H9 (cell line): ENCODE measurements around the gene KAZN. TPM values are rescaled to one million over a fixed set of nuclear protein-coding genes. Genes with fewer than 3 reads are reported as not detected.

Experiments
- DNase-seq: peaks from one replicate; pipeline ENCODE4 v3.0.0-alpha.2; 2017
- H2AFZ ChIP-seq: one replicate; pipeline ENCODE4 v1.6.1; 2013; ENCODE audit warnings: mild to moderate bottlenecking, low read length, control low read depth, moderate library complexity
- H2AK5ac ChIP-seq: 2 replicates; pipeline ENCODE4 v1.6.1; 2013; ENCODE audit warnings: low read length, control low read depth, mixed read lengths; ENCODE audit not compliant: insufficient read length
- H2BK120ac ChIP-seq: one replicate; pipeline ENCODE4 v1.6.1; 2013; ENCODE audit warnings: low read depth, mild to moderate bottlenecking, low read length, control low read depth, inconsistent platforms; ENCODE audit not compliant: poor library complexity, severe bottlenecking
- H2BK12ac ChIP-seq: 2 replicates; pipeline ENCODE4 v1.6.1; 2013; ENCODE audit warnings: low read length, control low read depth, mixed read lengths, low read depth; ENCODE audit not compliant: insufficient read length
- H2BK15ac ChIP-seq: 2 replicates; pipeline ENCODE4 v1.6.1; 2013; ENCODE audit warnings: low read depth, low read length, control low read depth
- H2BK20ac ChIP-seq: one replicate; pipeline ENCODE4 v1.6.1; 2013; ENCODE audit warnings: low read depth, mild to moderate bottlenecking, low read length, control low read depth, inconsistent platforms; ENCODE audit not compliant: poor library complexity, severe bottlenecking
- H2BK5ac ChIP-seq: 2 replicates; pipeline ENCODE4 v1.6.1; 2013; ENCODE audit warnings: low read length, control low read depth, mixed read lengths; ENCODE audit not compliant: insufficient read length
- H3K14ac ChIP-seq: 2 replicates; pipeline ENCODE4 v1.6.1; 2013; ENCODE audit warnings: low read length, control low read depth; ENCODE audit not compliant: insufficient read depth
- H3K18ac ChIP-seq: 2 replicates; pipeline ENCODE4 v1.6.1; 2013; ENCODE audit warnings: low read depth, mild to moderate bottlenecking, mixed read lengths, low read length, control low read depth; ENCODE audit not compliant: insufficient read length
- H3K23ac ChIP-seq: 2 replicates; pipeline ENCODE4 v1.6.1; 2013; ENCODE audit warnings: low read length, control low read depth, mixed read lengths, low read depth; ENCODE audit not compliant: insufficient read length
- H3K23me2 ChIP-seq: 2 replicates; pipeline ENCODE4 v1.6.1; 2013; ENCODE audit warnings: low read depth, mild to moderate bottlenecking, mixed read lengths, low read length, control low read depth; ENCODE audit not compliant: insufficient read length, poor library complexity, severe bottlenecking
- H3K27ac ChIP-seq: 2 replicates; pipeline ENCODE4 v1.5.1; 2013; ENCODE audit warnings: low read length, control low read depth, mixed read lengths, low read depth; ENCODE audit not compliant: insufficient read length
- H3K27me3 ChIP-seq: 2 replicates; pipeline ENCODE4 v1.6.1; 2013; ENCODE audit warnings: low read length, control low read depth, inconsistent platforms; ENCODE audit not compliant: insufficient read depth
- H3K4ac ChIP-seq: 2 replicates; pipeline ENCODE4 v1.6.1; 2013; ENCODE audit warnings: low read depth, mild to moderate bottlenecking, control low read depth, inconsistent platforms, low read length, moderate library complexity
- H3K4me1 ChIP-seq: 2 replicates; pipeline ENCODE4 v1.6.1; 2013; ENCODE audit warnings: low read length, control low read depth, inconsistent platforms; ENCODE audit not compliant: insufficient read depth
- H3K4me2 ChIP-seq: 2 replicates; pipeline ENCODE4 v1.6.1; 2013; ENCODE audit warnings: low read length, control low read depth, mixed read lengths; ENCODE audit not compliant: insufficient read length, insufficient read depth
- H3K56ac ChIP-seq: 2 replicates; pipeline ENCODE4 v1.6.1; 2013; ENCODE audit warnings: low read depth, mild to moderate bottlenecking, mixed read lengths, low read length, control low read depth; ENCODE audit not compliant: insufficient read length
- H3K79me1 ChIP-seq: 2 replicates; pipeline ENCODE4 v1.6.1; 2013; ENCODE audit warnings: low read depth, mild to moderate bottlenecking, moderate library complexity, low read length, control low read depth, inconsistent platforms; ENCODE audit not compliant: insufficient read depth, poor library complexity, severe bottlenecking
- H3K79me2 ChIP-seq: 2 replicates; pipeline ENCODE4 v1.6.1; 2013; ENCODE audit warnings: low read length, control low read depth, inconsistent platforms; ENCODE audit not compliant: insufficient read depth
- H3K9ac ChIP-seq: 2 replicates; pipeline ENCODE4 v1.6.1; 2013; ENCODE audit warnings: low read length, control low read depth, mixed read lengths; ENCODE audit not compliant: insufficient read length; ENCODE audit errors: extremely low read depth
- H3K9me3 ChIP-seq: one replicate; pipeline ENCODE4 v1.6.1; 2013; ENCODE audit warnings: low read depth, low read length, inconsistent platforms; ENCODE audit not compliant: control insufficient read depth
- H3T11ph ChIP-seq: one replicate; pipeline ENCODE4 v1.6.1; 2013; ENCODE audit warnings: mild to moderate bottlenecking, low read length, control low read depth, inconsistent platforms
- H4K20me1 ChIP-seq: one replicate; pipeline ENCODE4 v1.6.1; 2013; ENCODE audit not compliant: control insufficient read depth, insufficient read length, insufficient read depth
- H4K5ac ChIP-seq: 2 replicates; pipeline ENCODE4 v1.6.1; 2013; ENCODE audit warnings: low read depth, mild to moderate bottlenecking, mixed read lengths, low read length, control low read depth; ENCODE audit not compliant: insufficient read length
- H4K8ac ChIP-seq: replicated peaks from 2 replicates; pipeline ENCODE4 v1.6.1; 2013; ENCODE audit warnings: low read length, control low read depth, mixed read lengths, low read depth; ENCODE audit not compliant: insufficient read length
- H4K91ac ChIP-seq: 2 replicates; pipeline ENCODE4 v1.6.1; 2013; ENCODE audit warnings: low read depth, mild to moderate bottlenecking, moderate library complexity, mixed read lengths, low read length, control low read depth; ENCODE audit not compliant: insufficient read length
- H3K27ac Mint-ChIP-seq, 3 experiments: 2 replicates in 2 of 3; 3 replicates in 1 of 3; pipeline ENCODE4 v1.8.0; 2020 to 2021; ENCODE audit warnings: mixed read lengths in 3 of 3, mild to moderate bottlenecking in 1 of 3, moderate library complexity in 1 of 3
- H3K27me3 Mint-ChIP-seq: 2 replicates; pipeline ENCODE4 v1.8.0; 2021; ENCODE audit warnings: low read depth, mild to moderate bottlenecking, moderate library complexity, mixed read lengths
- H3K36me3 Mint-ChIP-seq, 3 experiments: 2 replicates in 2 of 3; 3 replicates in 1 of 3; pipeline ENCODE4 v1.8.0; 2020 to 2021; ENCODE audit warnings: low read depth in 3 of 3, mixed read lengths in 3 of 3; ENCODE audit not compliant: insufficient read depth in 1 of 3
- H3K4me1 Mint-ChIP-seq, 2 experiments: 2 replicates each; pipeline ENCODE4 v1.8.0; 2020; ENCODE audit warnings: mixed read lengths in 2 of 2
- H3K4me3 Mint-ChIP-seq, 2 experiments: 2 replicates in 1 of 2; 3 replicates in 1 of 2; pipeline ENCODE4 v1.8.0; 2020 to 2021; ENCODE audit warnings: mild to moderate bottlenecking in 2 of 2, mixed read lengths in 2 of 2, moderate library complexity in 1 of 2
- H3K9me3 Mint-ChIP-seq, 2 experiments: 2 replicates in 1 of 2; 3 replicates in 1 of 2; pipeline ENCODE4 v1.8.0; 2020; ENCODE audit warnings: mild to moderate bottlenecking in 2 of 2, mixed read lengths in 2 of 2, moderate library complexity in 1 of 2
- WGBS: extraction: QIAGEN DNeasy Blood & Tissue Kit; methylation state at CpG from one replicate; pipeline ENCODE4 v1.1.7; 2013; ENCODE audit warnings: missing lambda C conversion rate, low lambda C conversion rate, mixed read lengths; ENCODE audit not compliant: insufficient read length; ENCODE audit errors: extremely low coverage; 5-methylcytosine and 5-hydroxymethylcytosine counted together
- total RNA-seq: library from RNA; stranded (reverse); gene quantifications from 2 replicates; pipeline ENCODE4 v1.2.1, GENCODE V29; 2021
- TF ChIP-seq, protein P1 (sequence below): fragments of 200-600 bp; sonication (generic); conservative IDR thresholded peaks from 3 replicates; pipeline ENCODE4 v1.8.0; 2021; ENCODE audit warnings: antibody characterized with exemption, mild to moderate bottlenecking

KAZN gene
- total RNA-seq, 1 experiment from 2014 or later: 7.6 TPM

- Histone ChIP-seq H3K14ac (no peak overlapping the region), H2BK5ac (no peak overlapping the region), H3K18ac (no peak overlapping the region), H4K20me1 (no peaks in the 10 kb centered on the region), H2AFZ (no peak overlapping the region), H2BK12ac (no peak overlapping the region), H3K27me3 (no peaks in the 10 kb centered on the region), H3K56ac (no peak overlapping the region), H3K23ac (no peak overlapping the region), H3K4ac (no peak overlapping the region), H2BK20ac (no peak overlapping the region), H3K4me1 (no peaks in the 10 kb centered on the region; the same call in 1 of the 2 replicates), H4K8ac (no peak overlapping the region), H3K27ac (no peak overlapping the region), H3K4me2 (no peak overlapping the region), H3K79me2 (no peaks in the 10 kb centered on the region), H3K9me3 (no peaks in the 10 kb centered on the region), H4K5ac (no peak overlapping the region), H2AK5ac (no peak overlapping the region), H3T11ph (no peak overlapping the region), H2BK120ac (no peak overlapping the region), H4K91ac (no peak overlapping the region), H3K79me1 (no peaks in the 10 kb centered on the region), H3K9ac (no peak overlapping the region), H3K23me2 (no peaks in the 10 kb centered on the region), H2BK15ac (no peak overlapping the region)
- TF ChIP-seq, protein P1, sequence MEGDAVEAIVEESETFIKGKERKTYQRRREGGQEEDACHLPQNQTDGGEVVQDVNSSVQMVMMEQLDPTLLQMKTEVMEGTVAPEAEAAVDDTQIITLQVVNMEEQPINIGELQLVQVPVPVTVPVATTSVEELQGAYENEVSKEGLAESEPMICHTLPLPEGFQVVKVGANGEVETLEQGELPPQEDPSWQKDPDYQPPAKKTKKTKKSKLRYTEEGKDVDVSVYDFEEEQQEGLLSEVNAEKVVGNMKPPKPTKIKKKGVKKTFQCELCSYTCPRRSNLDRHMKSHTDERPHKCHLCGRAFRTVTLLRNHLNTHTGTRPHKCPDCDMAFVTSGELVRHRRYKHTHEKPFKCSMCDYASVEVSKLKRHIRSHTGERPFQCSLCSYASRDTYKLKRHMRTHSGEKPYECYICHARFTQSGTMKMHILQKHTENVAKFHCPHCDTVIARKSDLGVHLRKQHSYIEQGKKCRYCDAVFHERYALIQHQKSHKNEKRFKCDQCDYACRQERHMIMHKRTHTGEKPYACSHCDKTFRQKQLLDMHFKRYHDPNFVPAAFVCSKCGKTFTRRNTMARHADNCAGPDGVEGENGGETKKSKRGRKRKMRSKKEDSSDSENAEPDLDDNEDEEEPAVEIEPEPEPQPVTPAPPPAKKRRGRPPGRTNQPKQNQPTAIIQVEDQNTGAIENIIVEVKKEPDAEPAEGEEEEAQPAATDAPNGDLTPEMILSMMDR: no peak
- Mint-ChIP-seq H3K9me3 (no peaks in the 10 kb centered on the region), H3K4me1 (peaks cover 15 to 17% of the 10 kb centered on the region in 2 experiments), H3K27me3 (peaks cover 7% of the 10 kb centered on the region), H3K4me3 (no peak overlapping the region), H3K36me3 (peaks cover 0 to 1% (median 0%) of the 10 kb centered on the region in 3 experiments; a peak in 1 of 7 replicates), H3K27ac (no peak overlapping the region; a peak in 1 of 7 replicates)
- no CpG with 5 or more reads among the region's 35 CpGs for WGBS
- no peak for DNase-seq
Observed at GRCh38 chr1:15048437-15048980, 450.0 kb downstream of the KAZN start.
